ENCODE results near the gene MCM8.

GRCh38 chr20:5973172-5973571 lies 22.7 kb downstream of the MCM8 start:
- TF ChIP-seq CTCF (IDR thresholded peaks at IDR 0.05) (no peak), POLR2A (IDR thresholded peaks at IDR 0.05) (no peak), POLR2AphosphoS5 (IDR thresholded peaks at IDR 0.05) (no peak)

Measured in upper lobe of left lung (tissue), 4 donors.